OCI-LY3 (cell line): ENCODE measurements around the gene C16orf92.

Experiments used
- CTCF ChIP-seq: fragments of 200-600, 300-600 bp; sonication (generic); IDR thresholded peaks from 2 replicates; pipeline ENCODE4 v1.5.1; 2014; ENCODE audit warnings: antibody characterized with exemption, low read length, low read depth
- EZH2phosphoT487 ChIP-seq: fragments of 200-600 bp; shearing (Covaris generic); IDR thresholded peaks from 2 replicates; pipeline ENCODE4 v1.6.1; 2018; ENCODE audit warnings: antibody characterized with exemption, mixed run types, low read depth

GRCh38 chr16:30016555-30017276 is 6.3 kb upstream of the C16orf92 start:
- TF ChIP-seq CTCF (no peak), EZH2phosphoT487 (no peak)
